NCI-H2029 (cell line): ENCODE measurements around the gene ISOC1.

ENCODE experiments used
- DNase-seq: peaks from one replicate; lab custom pipeline; 2025; lab: John Stamatoyannopoulos, UW

The ISOC1 gene

GRCh38 chr5:129125819-129126218 lies 31.3 kb downstream of the ISOC1 start:
- no peak for DNase-seq

- no peak for DNase-seq
Observed at GRCh38 chr5:129133553-129133952, 39.0 kb downstream of the ISOC1 start.

GRCh38 chr5:129135633-129136032 lies 41.1 kb downstream of the ISOC1 start:
- no peak for DNase-seq

GRCh38 chr5:129137637-129138036 lies 43.1 kb downstream of the ISOC1 start:
- DNase-seq, result no peak

- no peak for DNase-seq
Observed at GRCh38 chr5:129141078-129141477, 46.5 kb downstream of the ISOC1 start.

- DNase-seq, result no peak
Observed at GRCh38 chr5:129141696-129142095, 47.1 kb downstream of the ISOC1 start.

- no peak for DNase-seq
Observed at GRCh38 chr5:129155876-129156275, 61.3 kb downstream of the ISOC1 start.

- DNase-seq, result no peak
Observed at GRCh38 chr5:129161830-129162229, 67.3 kb downstream of the ISOC1 start.
